WTC11 (cell line): ENCODE results near the gene HSPA12A. TPM values are rescaled to one million over a fixed set of nuclear protein-coding genes. Genes with fewer than 3 reads are reported as not detected.

Source experiments
- ATAC-seq: fragments of 200-7000 bp; cut with Tn5 transposase; 2 replicates; pipeline ENCODE4 v1.10.0; 2021; ENCODE audit warnings: mild to moderate bottlenecking, moderate library complexity
- CTCF ChIA-PET: fragments of 300-600 bp; sonication (Branson Sonifier 250); formaldehyde crosslinking; loops from one replicate; lab custom pipeline; 2021; ENCODE audit warnings: antibody characterized with exemption; lab: Charles Lee
- POLR2A ChIA-PET: fragments of 350-600 bp; sonication (Branson Sonifier 250); formaldehyde crosslinking; loops from one replicate; lab custom pipeline; 2021; ENCODE audit warnings: antibody characterized with exemption; lab: Charles Lee
- DNase-seq: peaks from one replicate; pipeline ENCODE4 v3.0.0; 2021; ENCODE audit warnings: low spot score
- H3K27ac Mint-ChIP-seq: 2 replicates; pipeline ENCODE4 v1.8.0; 2021; ENCODE audit warnings: mixed read lengths
- H3K27me3 Mint-ChIP-seq: 2 replicates; pipeline ENCODE4 v1.8.0; 2021; ENCODE audit warnings: low read depth, mild to moderate bottlenecking, moderate library complexity, mixed read lengths
- H3K36me3 Mint-ChIP-seq: 2 replicates; pipeline ENCODE4 v1.8.0; 2021; ENCODE audit warnings: mixed read lengths
- H3K4me1 Mint-ChIP-seq: 2 replicates; pipeline ENCODE4 v1.8.0; 2022; ENCODE audit warnings: mixed read lengths
- H3K4me3 Mint-ChIP-seq: 2 replicates; pipeline ENCODE4 v1.8.0; 2021; ENCODE audit warnings: mild to moderate bottlenecking, moderate library complexity, mixed read lengths
- H3K9me3 Mint-ChIP-seq: 2 replicates; pipeline ENCODE4 v1.8.0; 2021; ENCODE audit warnings: mixed read lengths
- ATF1 ChIP-seq: sonication (generic); formaldehyde crosslinking; IDR thresholded peaks from 2 replicates; pipeline ENCODE4 v1.8.1; 2023; ENCODE audit warnings: mild to moderate bottlenecking, moderate library complexity, missing genetic modification reagents
- CDX4 ChIP-seq: fragments of 250-450 bp; sonication (Bioruptor Pico); IDR thresholded peaks from 2 replicates; pipeline ENCODE4 v1.9.0; 2021; ENCODE audit warnings: moderate library complexity, mild to moderate bottlenecking, inconsistent platforms, borderline replicate concordance
- CREM ChIP-seq: sonication (generic); formaldehyde crosslinking; IDR thresholded peaks from 2 replicates; pipeline ENCODE4 v1.8.1; 2022; ENCODE audit warnings: mild to moderate bottlenecking, missing genetic modification reagents, moderate library complexity
- E2F1 ChIP-seq: sonication (generic); formaldehyde crosslinking; IDR thresholded peaks from 2 replicates; pipeline ENCODE4 v1.8.0; 2022; ENCODE audit warnings: mild to moderate bottlenecking, missing genetic modification reagents
- EMX1 ChIP-seq: fragments of 250-450 bp; sonication (Bioruptor Pico); IDR thresholded peaks from 2 replicates; pipeline ENCODE4 v1.8.0; 2021; ENCODE audit warnings: mild to moderate bottlenecking
- ESRRA ChIP-seq: sonication (generic); formaldehyde crosslinking; IDR thresholded peaks from 2 replicates; pipeline ENCODE4 v1.8.1; 2022; ENCODE audit warnings: mild to moderate bottlenecking, missing genetic modification reagents, borderline replicate concordance
- FOXJ3 ChIP-seq: sonication (generic); formaldehyde crosslinking; IDR thresholded peaks from 2 replicates; pipeline ENCODE4 v1.9.0; 2021; ENCODE audit warnings: missing genetic modification reagents, mild to moderate bottlenecking, borderline replicate concordance
- FOXP1 ChIP-seq: sonication (generic); formaldehyde crosslinking; IDR thresholded peaks from 2 replicates; pipeline ENCODE4 v1.8.0; 2022; ENCODE audit warnings: missing genetic modification reagents, mild to moderate bottlenecking, moderate library complexity, borderline replicate concordance
- GABPB1 ChIP-seq: sonication (generic); formaldehyde crosslinking; IDR thresholded peaks from 2 replicates; pipeline ENCODE4 v1.8.1; 2023; ENCODE audit warnings: mild to moderate bottlenecking, missing genetic modification reagents
- HMGXB4 ChIP-seq: sonication (generic); formaldehyde crosslinking; IDR thresholded peaks from 2 replicates; pipeline ENCODE4 v1.8.1; 2023; ENCODE audit warnings: mild to moderate bottlenecking, moderate library complexity, missing genetic modification reagents
- IRF2 ChIP-seq: sonication (generic); formaldehyde crosslinking; IDR thresholded peaks from 2 replicates; pipeline ENCODE4 v1.8.0; 2022; ENCODE audit warnings: low read depth, missing genetic modification reagents, borderline replicate concordance
- JAZF1 ChIP-seq: fragments of 250-450 bp; sonication (Bioruptor Pico); IDR thresholded peaks from 2 replicates; pipeline ENCODE4 v1.9.0; 2021; ENCODE audit warnings: moderate library complexity, mild to moderate bottlenecking, inconsistent platforms
- JUN ChIP-seq: sonication (generic); formaldehyde crosslinking; IDR thresholded peaks from 2 replicates; pipeline ENCODE4 v1.8.0; 2023; ENCODE audit warnings: mild to moderate bottlenecking, missing genetic modification reagents
- KAT7 ChIP-seq: sonication (generic); formaldehyde crosslinking; IDR thresholded peaks from 2 replicates; pipeline ENCODE4 v1.8.1; 2023; ENCODE audit warnings: missing genetic modification reagents, mild to moderate bottlenecking, borderline replicate concordance
- MAX ChIP-seq: sonication (generic); formaldehyde crosslinking; IDR thresholded peaks from 2 replicates; pipeline ENCODE4 v1.8.0; 2022; ENCODE audit warnings: mild to moderate bottlenecking, missing genetic modification reagents
- MLX ChIP-seq: sonication (generic); formaldehyde crosslinking; IDR thresholded peaks from 2 replicates; pipeline ENCODE4 v1.8.1; 2023; ENCODE audit warnings: mild to moderate bottlenecking, missing genetic modification reagents, moderate library complexity
- MXD4 ChIP-seq: fragments of 250-450 bp; sonication (Bioruptor Pico); IDR thresholded peaks from 2 replicates; pipeline ENCODE4 v1.8.0; 2021; ENCODE audit warnings: mild to moderate bottlenecking, moderate library complexity, borderline replicate concordance
- SMAD4 ChIP-seq: sonication (generic); formaldehyde crosslinking; IDR thresholded peaks from 2 replicates; pipeline ENCODE4 v1.8.0; 2022; ENCODE audit warnings: mild to moderate bottlenecking, missing genetic modification reagents
- SP1 ChIP-seq: sonication (generic); formaldehyde crosslinking; conservative IDR thresholded peaks from 2 replicates; pipeline ENCODE4 v1.8.1; 2022; ENCODE audit warnings: missing genetic modification reagents
- STAT6 ChIP-seq: sonication (generic); formaldehyde crosslinking; conservative IDR thresholded peaks from 2 replicates; pipeline ENCODE4 v1.8.1; 2023; ENCODE audit warnings: mild to moderate bottlenecking, low read depth, missing genetic modification reagents, moderate library complexity
- TP53 ChIP-seq: sonication (generic); formaldehyde crosslinking; IDR thresholded peaks from 2 replicates; pipeline ENCODE4 v1.8.1; 2023; ENCODE audit warnings: mild to moderate bottlenecking, missing genetic modification reagents
- ZMAT4 ChIP-seq: fragments of 250-450 bp; sonication (Bioruptor Pico); IDR thresholded peaks from 2 replicates; pipeline ENCODE4 v1.9.0; 2021; ENCODE audit warnings: mild to moderate bottlenecking
- ZNF232 ChIP-seq: sonication (generic); formaldehyde crosslinking; IDR thresholded peaks from 2 replicates; pipeline ENCODE4 v1.8.0; 2022; ENCODE audit warnings: mild to moderate bottlenecking, missing genetic modification reagents
- ZNF425 ChIP-seq: fragments of 250-450 bp; sonication (Bioruptor Pico); conservative IDR thresholded peaks from 2 replicates; pipeline ENCODE4 v1.9.0; 2021; ENCODE audit warnings: mild to moderate bottlenecking
- total RNA-seq: library from RNA; stranded (reverse); gene quantifications from 3 replicates; pipeline ENCODE4 v1.2.3, GENCODE V29; 2021

The HSPA12A gene
- total RNA-seq, 1 experiment from 2014 or later, result 7.2 TPM

- no peaks in the 10 kb centered on the region for H3K9me3 Mint-ChIP-seq
- no peak overlapping the region for H3K4me3 Mint-ChIP-seq
- no peak for TF ChIP-seq FOXP1 (CRISPR knock-in tag)
- no peak for TF ChIP-seq ZNF425 (CRISPR knock-in tag)
- TF ChIP-seq KAT7, result no peak
- TF ChIP-seq MLX (CRISPR knock-in tag), result no peak
- TF ChIP-seq ZMAT4, result no peak
- no peak for TF ChIP-seq ESRRA (CRISPR knock-in tag)
- no peak for TF ChIP-seq TP53 (CRISPR knock-in tag)
- no peak for TF ChIP-seq E2F1 (CRISPR knock-in tag)
- no peak for DNase-seq
- no peaks in the 10 kb centered on the region for H3K36me3 Mint-ChIP-seq
- no peak overlapping the region for H3K27ac Mint-ChIP-seq
- H3K4me1 Mint-ChIP-seq, result peaks cover 2% of the 10 kb centered on the region; the same call in 1 of the 2 replicates
- H3K27me3 Mint-ChIP-seq, result no peaks in the 10 kb centered on the region
- CTCF ChIA-PET, result interaction anchor here (1.6 kb wide), 1 partner anchor 16 kb away, joined by 4 read pairs; no protein-coding TSS in a partner anchor
- POLR2A ChIA-PET, result no interaction called here
- no peak for ATAC-seq
Measured at GRCh38 chr10:116771959-116772585, 29.7 kb upstream of the HSPA12A start.

- POLR2A ChIA-PET, result interaction anchor here (0.6 kb wide), 1 partner anchor 37 kb away, joined by 5 read pairs; no protein-coding TSS in a partner anchor
- Mint-ChIP-seq H3K4me3 (no peak overlapping the region), H3K9me3 (no peaks in the 10 kb centered on the region), H3K27me3 (no peaks in the 10 kb centered on the region), H3K27ac (no peak overlapping the region), H3K36me3 (no peaks in the 10 kb centered on the region), H3K4me1 (peaks cover 2% of the 10 kb centered on the region; the same call in 1 of the 2 replicates)
- DNase-seq (no peak), ATAC-seq (no peak)
- CTCF ChIA-PET, result interaction anchor here (1.6 kb wide), 1 partner anchor 16 kb away, joined by 4 read pairs; no protein-coding TSS in a partner anchor
- no peak for TF ChIP-seq JUN (CRISPR knock-in tag)
- TF ChIP-seq HMGXB4 (CRISPR knock-in tag), result no peak
- no peak for TF ChIP-seq FOXJ3 (CRISPR knock-in tag)
- TF ChIP-seq ZNF232 (CRISPR knock-in tag), result no peak
- no peak for TF ChIP-seq ATF1 (CRISPR knock-in tag)
- no peak for TF ChIP-seq CDX4
- TF ChIP-seq STAT6 (CRISPR knock-in tag), result no peak
- no peak for TF ChIP-seq KAT7
- no peak for TF ChIP-seq MAX (CRISPR knock-in tag)
- TF ChIP-seq GABPB1 (CRISPR knock-in tag), result no peak
- no peak for TF ChIP-seq SMAD4 (CRISPR knock-in tag)
- TF ChIP-seq SP1, result no peak
- TF ChIP-seq CREM (CRISPR knock-in tag), result no peak
- TF ChIP-seq EMX1 (CRISPR knock-in tag), result no peak
- no peak for TF ChIP-seq MXD4 (CRISPR knock-in tag)
- no peak for TF ChIP-seq JAZF1 (CRISPR knock-in tag)
- no peak for TF ChIP-seq IRF2 (CRISPR knock-in tag)
Measured at GRCh38 chr10:116771101-116771958, 29.0 kb upstream of the HSPA12A start.
